ENCODE results near the gene RTN4RL2.

Gene RTN4RL2

GRCh38 chr11:57460022-57460757 lies at the start of gene RTN4RL2:
TSS of gene RTN4RL2 (plus strand) at chr11:57460528. CDS start at chr11:57460866, 338 bp downstream.
- Mint-ChIP-seq H3K4me3 (peak within 1 kb of the TSS; percentile 89), H3K9me3 (ENCODE audit: low read depth) (no peaks in the 10 kb centered on the region), H3K27me3 (peaks cover 11% of the 10 kb centered on the region), H3K27ac (no peak within 1 kb of the TSS), H3K36me3 (no peaks in the 10 kb centered on the region), H3K4me1 (ENCODE audit: low read depth) (peaks cover 29% of the 10 kb centered on the region)

- no peaks in the 10 kb centered on the region for H3K27me3 Mint-ChIP-seq
- peaks cover 21% of the 10 kb centered on the region for H3K4me1 Mint-ChIP-seq (ENCODE audit: low read depth)
- peak overlapping the region; percentile 53 for H3K4me3 Mint-ChIP-seq
- H3K9me3 Mint-ChIP-seq (ENCODE audit: low read depth), result no peaks in the 10 kb centered on the region
- peaks cover 24% of the 10 kb centered on the region for H3K36me3 Mint-ChIP-seq
- H3K27ac Mint-ChIP-seq, result peak overlapping the region; percentile 66
These were observed 46.6 kb upstream of the RTN4RL2 start for GRCh38 chr11:57413681-57414080.

- Mint-ChIP-seq H3K4me3 (no peak overlapping the region), H3K9me3 (ENCODE audit: low read depth) (no peaks in the 10 kb centered on the region), H3K36me3 (peaks cover 24% of the 10 kb centered on the region), H3K27ac (no peak overlapping the region), H3K4me1 (ENCODE audit: low read depth) (peaks cover 24% of the 10 kb centered on the region), H3K27me3 (no peaks in the 10 kb centered on the region)
These were observed 45.6 kb upstream of the RTN4RL2 start for GRCh38 chr11:57414612-57415212.

- Mint-ChIP-seq H3K9me3 (ENCODE audit: low read depth) (no peaks in the 10 kb centered on the region), H3K36me3 (peaks cover 23% of the 10 kb centered on the region), H3K27me3 (no peaks in the 10 kb centered on the region), H3K4me3 (no peak overlapping the region), H3K27ac (no peak overlapping the region), H3K4me1 (ENCODE audit: low read depth) (peaks cover 19% of the 10 kb centered on the region)
These were observed 43.9 kb upstream of the RTN4RL2 start for GRCh38 chr11:57416436-57416835.

GRCh38 chr11:57417056-57417455 lies 43.3 kb upstream of the RTN4RL2 start:
- H3K27ac Mint-ChIP-seq, result no peak overlapping the region
- H3K4me3 Mint-ChIP-seq, result no peak overlapping the region
- H3K36me3 Mint-ChIP-seq, result peaks cover 24% of the 10 kb centered on the region

GRCh38 chr11:57418131-57418530 lies 42.2 kb upstream of the RTN4RL2 start:
- H3K4me3 Mint-ChIP-seq, result no peak overlapping the region
- peaks cover 28% of the 10 kb centered on the region for H3K36me3 Mint-ChIP-seq
- H3K9me3 Mint-ChIP-seq (ENCODE audit: low read depth), result no peaks in the 10 kb centered on the region
- peaks cover 26% of the 10 kb centered on the region for H3K4me1 Mint-ChIP-seq (ENCODE audit: low read depth)
- H3K27ac Mint-ChIP-seq, result no peak overlapping the region
- no peaks in the 10 kb centered on the region for H3K27me3 Mint-ChIP-seq

More at GRCh38 chr11:57417056-57417455, 43.3 kb upstream of the RTN4RL2 start:
- Mint-ChIP-seq H3K9me3 (ENCODE audit: low read depth) (no peaks in the 10 kb centered on the region), H3K4me1 (ENCODE audit: low read depth) (peaks cover 18% of the 10 kb centered on the region), H3K27me3 (no peaks in the 10 kb centered on the region)

GRCh38 chr11:57419146-57419545 lies 41.2 kb upstream of the RTN4RL2 start:
- Mint-ChIP-seq H3K27me3 (no peaks in the 10 kb centered on the region), H3K9me3 (ENCODE audit: low read depth) (no peaks in the 10 kb centered on the region), H3K4me1 (ENCODE audit: low read depth) (peaks cover 22% of the 10 kb centered on the region), H3K27ac (no peak overlapping the region), H3K4me3 (no peak overlapping the region), H3K36me3 (peaks cover 24% of the 10 kb centered on the region)

GRCh38 chr11:57421066-57421465 lies 39.3 kb upstream of the RTN4RL2 start:
- no peak overlapping the region for H3K4me3 Mint-ChIP-seq
- H3K36me3 Mint-ChIP-seq, result peaks cover 28% of the 10 kb centered on the region
- no peaks in the 10 kb centered on the region for H3K9me3 Mint-ChIP-seq (ENCODE audit: low read depth)
- H3K4me1 Mint-ChIP-seq (ENCODE audit: low read depth), result peaks cover 32% of the 10 kb centered on the region
- no peak overlapping the region for H3K27ac Mint-ChIP-seq
- no peaks in the 10 kb centered on the region for H3K27me3 Mint-ChIP-seq

- Mint-ChIP-seq H3K27ac (no peak overlapping the region), H3K9me3 (ENCODE audit: low read depth) (no peaks in the 10 kb centered on the region), H3K36me3 (peaks cover 31% of the 10 kb centered on the region), H3K4me3 (peak overlapping the region; percentile 95), H3K27me3 (no peaks in the 10 kb centered on the region), H3K4me1 (ENCODE audit: low read depth) (peaks cover 37% of the 10 kb centered on the region)
These were observed 38.5 kb upstream of the RTN4RL2 start for GRCh38 chr11:57421805-57422204.

- Mint-ChIP-seq H3K4me3 (peak overlapping the region; percentile 95), H3K9me3 (ENCODE audit: low read depth) (no peaks in the 10 kb centered on the region), H3K27ac (peak overlapping the region; percentile 96), H3K4me1 (ENCODE audit: low read depth) (peaks cover 44% of the 10 kb centered on the region), H3K27me3 (no peaks in the 10 kb centered on the region), H3K36me3 (peaks cover 31% of the 10 kb centered on the region)
These were observed 37.7 kb upstream of the RTN4RL2 start for GRCh38 chr11:57422669-57423068.

- Mint-ChIP-seq H3K4me1 (ENCODE audit: low read depth) (peaks cover 43% of the 10 kb centered on the region), H3K27me3 (no peaks in the 10 kb centered on the region), H3K36me3 (peaks cover 31% of the 10 kb centered on the region), H3K27ac (peak overlapping the region; percentile 96), H3K4me3 (peak overlapping the region; percentile 95), H3K9me3 (ENCODE audit: low read depth) (no peaks in the 10 kb centered on the region)
These were observed 36.1 kb upstream of the RTN4RL2 start for GRCh38 chr11:57424137-57424791.

- peaks cover 31% of the 10 kb centered on the region for H3K36me3 Mint-ChIP-seq
- H3K9me3 Mint-ChIP-seq (ENCODE audit: low read depth), result no peaks in the 10 kb centered on the region
- H3K4me3 Mint-ChIP-seq, result peak overlapping the region; percentile 95
- H3K27me3 Mint-ChIP-seq, result no peaks in the 10 kb centered on the region
- H3K27ac Mint-ChIP-seq, result peak overlapping the region; percentile 96
- peaks cover 43% of the 10 kb centered on the region for H3K4me1 Mint-ChIP-seq (ENCODE audit: low read depth)
These were observed 35.4 kb upstream of the RTN4RL2 start for GRCh38 chr11:57424792-57425564.

- peak overlapping the region; percentile 95 for H3K4me3 Mint-ChIP-seq
- peak overlapping the region; percentile 96 for H3K27ac Mint-ChIP-seq
- peaks cover 43% of the 10 kb centered on the region for H3K4me1 Mint-ChIP-seq (ENCODE audit: low read depth)
- no peaks in the 10 kb centered on the region for H3K9me3 Mint-ChIP-seq (ENCODE audit: low read depth)
- peaks cover 27% of the 10 kb centered on the region for H3K36me3 Mint-ChIP-seq
- no peaks in the 10 kb centered on the region for H3K27me3 Mint-ChIP-seq
These were observed 34.5 kb upstream of the RTN4RL2 start for GRCh38 chr11:57425565-57426438.

GRCh38 chr11:57426439-57426928 lies 33.8 kb upstream of the RTN4RL2 start:
- Mint-ChIP-seq H3K27ac (peak overlapping the region; percentile 96), H3K4me1 (ENCODE audit: low read depth) (peaks cover 43% of the 10 kb centered on the region), H3K4me3 (peak overlapping the region; percentile 95), H3K27me3 (no peaks in the 10 kb centered on the region), H3K36me3 (peaks cover 27% of the 10 kb centered on the region), H3K9me3 (ENCODE audit: low read depth) (no peaks in the 10 kb centered on the region)

Data from activated naive CD8-positive, alpha-beta T cell (primary cell).